Stimulated activated CD4-positive, alpha-beta T cell treated with anti-CD3 and anti-CD28 coated beads, Interleukin-1b, Interleukin-23, amount 100 ng/mL, for 24 hours (primary cell): Measurements from ENCODE around the gene PLSCR4.
A peak's percentile ranks its signal among the peaks of the same experiment; 100 is the strongest.
"Not testable (repeated sequence)": the region's sequence is repeated elsewhere in the genome, so short reads cannot be mapped to it uniquely, and the experiment has no call there.

ENCODE experiments used
- DNase-seq, 4 experiments: peaks; one replicate each; pipeline ENCODE4 v3.0.0-alpha.2; 2020; ENCODE audit warnings: low read depth in 4 of 4, low spot score in 1 of 4

Gene PLSCR4, protein sequence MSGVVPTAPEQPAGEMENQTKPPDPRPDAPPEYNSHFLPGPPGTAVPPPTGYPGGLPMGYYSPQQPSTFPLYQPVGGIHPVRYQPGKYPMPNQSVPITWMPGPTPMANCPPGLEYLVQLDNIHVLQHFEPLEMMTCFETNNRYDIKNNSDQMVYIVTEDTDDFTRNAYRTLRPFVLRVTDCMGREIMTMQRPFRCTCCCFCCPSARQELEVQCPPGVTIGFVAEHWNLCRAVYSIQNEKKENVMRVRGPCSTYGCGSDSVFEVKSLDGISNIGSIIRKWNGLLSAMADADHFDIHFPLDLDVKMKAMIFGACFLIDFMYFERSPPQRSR

GRCh38 chr3:146250449-146251382 lies at the start of gene PLSCR4:
Gene PLSCR4 (minus strand): TSS chr3:146251105. CDS start chr3:146222071, 29,034 bp downstream.
- peak in 1 of 4 experiments; percentile 1 for DNase-seq

DNA sequence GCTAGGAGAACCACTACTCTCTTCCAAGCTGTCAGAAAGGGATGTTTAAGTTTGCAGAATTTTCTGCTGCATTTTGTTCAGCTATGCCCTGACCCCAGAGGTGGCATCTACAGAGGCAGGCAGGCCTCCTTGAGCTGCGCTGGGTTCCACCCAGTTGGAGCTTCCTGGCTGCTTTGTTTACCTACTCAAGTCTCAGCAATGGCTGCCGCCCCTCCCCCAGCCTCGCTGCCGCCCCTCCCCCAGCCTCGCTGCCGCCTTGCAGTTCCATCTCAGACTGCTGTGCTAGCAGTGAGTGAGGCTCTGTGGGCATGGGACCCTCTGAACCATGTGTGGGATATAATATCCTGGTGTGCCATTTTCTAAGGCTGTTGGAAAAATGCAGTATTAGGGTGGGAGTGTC lies 42.5 kb upstream of the PLSCR4 start:
- DNase-seq, result not testable (repeated sequence)

DNA sequence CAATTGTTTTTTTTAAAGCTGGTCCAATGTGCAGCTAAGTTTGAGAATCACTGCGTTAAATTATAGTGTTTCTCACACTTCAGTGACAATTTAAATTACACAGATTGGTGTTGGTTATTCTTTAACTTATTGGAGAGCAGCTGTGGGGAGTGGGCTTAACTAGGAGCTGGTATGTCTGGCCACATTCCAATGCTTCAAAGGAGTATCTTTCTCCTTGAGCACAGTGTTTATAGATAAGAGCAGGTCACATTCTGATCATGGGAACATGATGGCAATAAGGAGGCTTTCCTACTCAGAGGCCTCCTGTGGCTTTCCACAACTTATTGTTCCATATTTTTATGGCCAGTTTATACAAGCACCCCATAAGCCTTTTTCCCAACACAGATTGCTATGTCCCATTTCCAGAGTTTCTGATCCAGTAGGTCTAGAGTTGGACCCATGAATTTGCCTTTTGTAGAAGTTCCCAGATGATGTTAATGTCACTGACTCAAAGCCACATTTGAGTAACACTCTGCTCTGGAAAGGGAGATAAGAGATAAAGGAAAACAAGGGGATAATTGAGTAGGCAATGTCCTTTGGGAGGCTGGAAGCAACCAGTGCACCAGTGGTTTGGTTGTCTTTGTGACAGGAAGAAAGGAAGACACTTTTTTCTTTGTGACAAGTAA lies 33.0 kb upstream of the PLSCR4 start:
- no peak for DNase-seq

DNA sequence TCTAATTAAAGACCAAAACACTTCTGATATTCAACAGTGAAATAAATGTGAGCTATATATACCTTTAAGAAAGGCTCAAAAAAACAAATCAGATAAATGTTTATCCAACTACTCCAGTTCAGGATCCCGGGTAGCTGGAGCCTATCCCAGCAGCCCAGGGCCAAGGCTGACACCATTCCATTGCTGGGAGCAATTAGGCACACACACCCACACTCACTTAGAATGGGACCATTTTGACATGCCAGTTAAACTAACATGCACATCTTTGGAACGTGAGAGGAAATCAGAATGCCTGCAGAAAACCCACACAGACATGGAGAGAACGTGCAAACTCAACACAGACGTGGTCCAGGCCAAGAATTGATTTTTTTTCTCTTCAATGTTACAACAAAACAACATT lies 30.0 kb upstream of the PLSCR4 start:
- DNase-seq, result no peak

DNA sequence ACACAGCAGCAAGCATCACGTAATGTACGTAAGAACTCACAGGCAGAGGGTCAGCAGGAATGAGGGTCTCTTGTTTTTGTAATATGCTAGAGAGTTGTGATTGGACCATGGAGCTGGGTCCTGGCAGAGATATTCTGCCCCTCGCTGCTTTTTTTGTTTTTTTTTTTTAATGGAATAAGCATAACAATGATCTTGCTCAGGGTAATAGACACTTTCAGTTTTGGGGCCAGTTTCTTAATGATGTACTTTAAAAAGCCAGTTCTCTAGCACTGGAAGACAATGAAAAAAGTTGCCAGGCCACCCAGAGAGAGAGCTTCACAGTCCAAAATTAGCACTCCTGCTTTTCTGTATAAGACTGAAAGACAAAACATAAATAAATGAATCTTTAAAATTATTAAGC lies 29.0 kb upstream of the PLSCR4 start:
- DNase-seq, result no peak

DNA sequence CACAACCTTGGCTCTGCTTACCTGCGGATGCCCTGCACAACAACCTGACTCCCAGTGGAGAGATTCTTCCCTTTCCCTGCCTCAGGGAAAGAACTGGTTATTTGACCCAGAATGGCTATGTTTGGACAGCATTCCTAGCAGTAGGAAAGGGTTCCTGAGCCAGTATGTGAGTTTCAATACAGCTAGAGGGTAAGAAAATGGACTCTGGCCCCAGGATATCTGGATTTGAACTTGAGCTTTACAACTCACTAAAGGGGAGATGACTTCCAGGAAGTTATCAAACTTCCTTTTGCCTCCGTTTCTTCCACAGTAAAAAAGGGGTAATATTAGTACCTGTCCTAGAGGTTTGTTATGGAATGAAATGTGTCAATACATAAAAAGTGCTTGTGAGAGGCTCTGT lies 28.1 kb upstream of the PLSCR4 start:
- DNase-seq, result no peak

DNA sequence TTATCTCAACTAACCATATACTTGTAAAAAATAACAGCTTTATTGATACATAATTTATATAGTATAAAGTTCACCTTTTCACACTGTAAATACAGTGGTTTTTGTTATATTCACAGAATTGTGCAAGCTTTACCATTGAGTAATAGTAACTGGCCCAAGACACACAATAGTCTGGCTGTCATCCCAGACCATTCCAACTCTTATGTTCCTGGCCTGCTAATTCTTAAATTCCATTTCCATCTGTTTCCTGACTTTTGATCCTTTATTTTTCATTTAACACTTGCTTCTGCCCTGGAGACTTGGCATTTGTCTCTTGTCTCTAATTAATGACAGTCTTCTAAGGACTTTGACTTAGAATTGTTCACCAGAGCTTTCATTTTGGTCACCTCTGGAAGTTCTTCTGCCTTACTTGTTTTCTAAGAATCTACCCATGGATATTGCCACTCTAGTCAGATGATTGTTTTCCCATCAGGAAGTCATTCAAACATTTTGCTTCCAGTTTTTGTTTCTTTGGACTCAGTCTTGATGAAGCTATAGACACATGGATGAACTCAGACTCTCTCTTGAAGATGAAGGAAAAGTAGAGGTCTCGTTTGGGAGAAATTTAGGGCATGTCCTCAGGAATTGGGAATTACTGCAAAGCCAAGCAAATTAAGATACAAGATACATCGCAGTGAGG lies 27.2 kb upstream of the PLSCR4 start:
- DNase-seq, result no peak

DNA sequence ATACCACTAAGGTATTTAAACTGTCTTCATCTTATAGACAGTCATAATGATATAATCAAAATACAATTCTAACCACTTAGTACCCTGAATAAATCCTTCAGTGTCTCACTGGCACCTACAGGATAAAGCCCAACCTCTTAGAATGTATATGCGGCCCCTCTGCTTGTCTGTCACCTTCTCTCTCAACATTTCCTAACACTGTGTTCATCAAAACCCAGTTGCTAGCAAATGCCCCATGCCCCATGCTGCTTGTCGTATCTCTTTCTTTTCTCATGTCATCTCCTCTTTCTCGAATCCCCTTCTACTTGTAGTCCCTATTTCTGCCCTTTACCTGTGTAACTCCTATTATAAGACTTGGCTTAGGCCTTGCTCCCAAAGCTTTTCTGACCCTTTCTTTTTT lies 24.6 kb upstream of the PLSCR4 start:
- no peak for DNase-seq

- DNase-seq, result no peak
Measured at GRCh38 chr3:146274833-146275232, 23.9 kb upstream of the PLSCR4 start.

DNA sequence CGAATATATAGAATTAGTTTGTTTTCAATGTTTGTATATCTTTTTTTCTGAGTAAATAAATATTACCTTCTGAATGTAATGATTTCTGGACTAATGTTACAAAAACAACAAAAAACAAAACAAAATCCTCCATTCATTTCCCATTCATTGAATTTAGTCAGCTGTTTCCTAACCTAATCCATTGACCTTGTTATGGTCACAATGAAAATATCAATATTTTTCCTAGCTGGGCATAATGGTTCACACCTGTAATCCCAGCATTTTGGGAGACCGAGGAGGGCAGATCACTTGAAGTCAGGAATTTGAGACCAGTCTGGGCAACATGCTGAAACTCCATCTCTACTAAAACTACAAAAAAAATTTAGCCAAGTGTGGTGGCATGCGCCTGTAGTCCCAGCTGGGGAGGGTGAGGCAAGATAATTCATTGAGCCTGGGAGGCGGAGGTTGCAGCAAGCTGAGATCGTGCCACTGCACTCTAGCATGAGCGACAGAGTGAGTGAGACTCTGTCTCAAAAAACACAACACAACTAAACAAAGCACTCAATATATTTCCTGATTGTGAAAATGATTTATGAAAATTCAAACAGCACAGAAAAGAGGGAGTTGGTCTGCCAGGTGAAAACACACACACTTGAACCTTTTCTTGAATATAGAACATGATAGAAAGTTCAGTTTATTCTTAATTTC lies 23.0 kb upstream of the PLSCR4 start:
- DNase-seq, result no peak

DNA sequence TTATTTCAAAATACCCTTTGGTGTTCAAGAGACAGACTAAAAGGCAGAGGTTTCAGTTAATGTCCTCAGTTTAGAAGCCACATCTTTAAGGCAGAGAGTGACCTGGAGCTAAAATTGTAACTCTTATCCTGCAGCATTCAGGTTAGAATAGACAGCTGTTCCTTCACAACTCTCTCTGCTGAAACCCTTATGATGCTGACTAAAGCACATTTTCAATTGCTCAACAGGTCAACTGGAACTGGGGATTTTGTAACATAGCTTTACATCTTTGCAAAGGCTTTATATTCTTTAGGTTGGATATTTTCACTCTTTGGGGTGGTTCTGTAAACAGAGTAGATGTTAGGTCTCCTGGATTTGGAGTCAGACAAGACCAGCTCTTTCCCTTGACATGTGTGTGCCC lies 20.3 kb upstream of the PLSCR4 start:
- no peak for DNase-seq

DNA sequence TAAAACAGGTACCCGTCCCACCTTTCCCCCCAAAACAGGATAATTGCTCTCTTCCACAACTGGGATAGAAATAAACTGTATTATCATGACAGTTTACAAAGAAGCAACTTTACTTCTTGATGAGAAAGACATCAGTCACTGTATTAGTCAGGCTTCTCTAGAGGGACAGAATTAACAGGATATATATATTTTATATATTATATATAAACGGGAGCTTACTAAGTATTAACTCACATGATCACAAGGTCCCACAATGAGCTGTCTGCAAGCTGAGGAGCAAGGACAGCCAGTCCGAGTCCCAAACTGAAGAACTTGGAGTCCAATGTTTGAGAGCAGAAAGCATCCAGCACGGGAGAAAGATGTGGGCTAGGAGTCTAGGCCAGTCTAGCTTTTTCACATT lies 18.4 kb upstream of the PLSCR4 start:
- no peak for DNase-seq

DNA sequence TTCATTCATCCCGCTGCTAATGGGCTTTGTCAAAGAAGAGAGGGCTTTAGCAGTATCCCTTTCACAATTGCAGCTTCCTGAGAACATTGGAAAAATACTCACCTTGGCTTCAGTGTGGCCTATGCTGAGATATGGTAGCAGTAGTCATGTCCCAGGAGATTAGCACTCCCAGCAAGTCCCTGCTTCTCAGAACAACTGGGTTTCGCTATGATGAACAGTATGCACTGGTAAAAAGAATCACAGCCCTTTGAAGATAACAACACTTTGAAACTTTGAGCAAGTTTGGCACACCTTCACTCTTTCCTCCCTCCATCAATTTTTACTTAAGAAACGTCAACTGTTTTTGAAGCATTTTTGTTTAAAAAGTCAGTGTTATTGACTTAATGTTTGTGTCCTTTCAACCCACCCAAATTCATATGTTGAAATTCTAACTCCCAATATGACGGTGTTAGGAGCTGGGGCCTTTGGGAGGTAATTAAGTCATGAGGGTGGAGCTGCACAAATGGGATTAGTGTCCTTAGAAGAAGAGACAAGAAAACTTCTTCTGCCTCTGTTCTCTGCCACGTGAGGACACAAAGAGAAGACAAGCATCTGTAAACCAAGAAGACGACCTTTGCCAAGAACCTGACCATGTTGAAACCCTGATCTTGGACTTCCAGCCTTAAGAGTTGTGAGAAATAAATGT lies 17.8 kb upstream of the PLSCR4 start:
- no peak for DNase-seq

GRCh38 chr3:146265720-146266119 lies 14.8 kb upstream of the PLSCR4 start:
- DNase-seq, result no peak

DNA sequence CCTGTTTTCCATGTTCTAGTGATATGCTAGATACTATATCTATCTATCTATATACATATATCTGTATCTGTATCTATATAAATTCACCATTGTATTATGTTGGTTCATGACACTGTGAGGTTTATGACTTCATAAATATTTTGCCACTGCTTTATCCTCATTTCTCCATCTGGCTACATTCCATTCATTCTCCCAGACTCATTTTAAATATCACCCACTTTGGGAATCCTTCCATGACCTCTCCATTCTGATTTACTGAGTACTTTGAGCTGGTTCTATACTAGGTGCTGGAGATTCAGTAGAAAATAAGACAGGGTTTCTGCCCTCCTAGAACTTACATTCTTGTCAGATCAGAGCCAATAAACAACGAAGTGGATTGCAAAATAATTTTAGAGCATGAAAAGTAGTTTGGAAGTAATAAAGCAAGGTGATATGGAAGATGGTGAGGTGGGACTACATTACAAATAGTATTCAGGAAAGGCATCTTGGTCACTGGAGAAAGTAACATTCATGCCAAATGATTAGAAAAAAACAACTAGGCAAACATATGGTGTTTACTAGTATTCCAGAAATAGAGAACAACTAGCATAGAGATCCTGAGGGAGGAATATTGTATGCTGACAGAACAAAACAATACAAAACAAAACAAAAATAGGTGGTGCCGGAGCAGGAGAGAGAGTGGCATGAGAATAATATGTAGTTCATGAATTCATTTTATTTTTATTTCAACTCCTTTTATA lies 11.6 kb upstream of the PLSCR4 start:
- DNase-seq, result no peak

DNA sequence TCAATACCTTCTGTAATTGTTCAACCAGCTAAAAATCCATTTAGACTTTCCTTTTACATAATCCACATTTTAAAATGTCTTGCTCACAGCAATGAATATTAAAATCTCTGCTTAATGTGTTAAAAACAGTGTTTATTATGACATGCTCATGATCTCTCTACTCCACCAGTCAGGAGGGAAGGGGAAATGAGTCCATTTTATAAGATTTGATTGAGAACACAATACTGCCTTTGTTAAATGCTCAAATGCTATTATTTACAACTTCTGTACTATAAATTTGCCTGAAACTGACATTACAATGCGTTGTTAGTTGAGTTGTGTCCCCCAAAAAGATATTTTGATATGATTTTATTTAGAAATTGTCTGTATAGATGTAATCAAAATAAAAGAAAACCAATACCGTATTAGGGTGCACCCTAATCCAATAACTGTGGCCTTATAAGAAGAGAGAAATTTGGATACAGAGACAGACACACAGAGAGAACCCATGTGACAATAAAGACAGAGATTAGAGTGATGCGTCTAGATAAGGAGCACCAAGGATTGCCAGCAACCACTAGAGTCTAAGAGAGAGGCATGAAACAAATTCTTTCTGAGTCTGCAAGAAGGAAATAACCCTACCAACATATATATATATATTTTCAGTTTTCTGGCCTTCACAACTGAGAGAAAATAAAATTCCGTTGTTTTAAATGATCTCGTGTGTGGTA lies 9.1 kb upstream of the PLSCR4 start:
- no peak for DNase-seq

- DNase-seq, result no peak
Measured at GRCh38 chr3:146256851-146257486, 6.1 kb upstream of the PLSCR4 start.

GRCh38 chr3:146252445-146252844 lies 1.5 kb upstream of the PLSCR4 start:
- not testable (repeated sequence) for DNase-seq
